B cell (primary cell): ENCODE measurements around the gene DDX10. TPM values are rescaled to one million over a fixed set of nuclear protein-coding genes. Genes with fewer than 3 reads are reported as not detected.

ENCODE experiments used
- ATAC-seq: fragments of 200-7000 bp; cut with Tn5 transposase; one replicate; pipeline ENCODE4 v1.10.0; 2021; ENCODE audit warnings: low read depth, mild to moderate bottlenecking, moderate number of reproducible peaks, moderate library complexity
- CTCF ChIA-PET: fragments of 350-600 bp; sonication (Branson Sonifier 250); formaldehyde crosslinking; loops from one replicate; lab custom pipeline; 2021; ENCODE audit warnings: antibody characterized with exemption, inconsistent platforms; lab: Charles Lee
- POLR2A ChIA-PET: fragments of 350-600 bp; sonication (Branson Sonifier 250); formaldehyde crosslinking; loops from one replicate; lab custom pipeline; 2021; ENCODE audit warnings: antibody characterized with exemption; lab: Charles Lee
- DNase-seq: peaks from one replicate; pipeline ENCODE4 v3.0.0; 2013
- H2AFZ ChIP-seq: 2 replicates; pipeline ENCODE4 v1.6.1; 2012; ENCODE audit warnings: mild to moderate bottlenecking, low read depth, low read length; ENCODE audit not compliant: insufficient read depth, poor library complexity, severe bottlenecking
- H3K27ac ChIP-seq, 2 donors: 1 replicate in 1 of 2; 2 replicates in 1 of 2; pipeline ENCODE4 v1.5.1; 2012 to 2013; ENCODE audit warnings: low read length in 2 of 2, mild to moderate bottlenecking in 2 of 2, moderate library complexity in 1 of 2
- H3K27me3 ChIP-seq, 4 experiments: fragments of 200-600 bp in 1 of 4; sonication (generic) in 1 of 4; replicated peaks in 1 of 4; 1 replicate in 2 of 4; 2 replicates in 2 of 4; pipeline versions ENCODE4 v1.6.1 to v1.7.0; 2013 to 2016; ENCODE audit warnings: low read length in 3 of 4, mild to moderate bottlenecking in 2 of 4, mixed read lengths in 1 of 4, moderate library complexity in 1 of 4; ENCODE audit not compliant: insufficient read depth in 4 of 4, control insufficient read depth in 3 of 4; ENCODE audit errors: control extremely low read depth in 1 of 4
- H3K36me3 ChIP-seq, 2 experiments: replicated peaks in 1 of 2; 1 replicate in 1 of 2; 2 replicates in 1 of 2; pipeline versions ENCODE4 v1.6.1 to v1.7.1; 2013; ENCODE audit warnings: low read length in 1 of 2; ENCODE audit not compliant: insufficient read depth in 2 of 2, control insufficient read depth in 1 of 2; ENCODE audit errors: control extremely low read depth in 1 of 2, extremely low read depth in 1 of 2
- H3K4me1 ChIP-seq, 2 donors: fragments of 200-600 bp in 1 of 2; sonication (generic) in 1 of 2; 1 replicate in 1 of 2; 2 replicates in 1 of 2; pipeline versions ENCODE4 v1.5.1 to v1.6.1; 2013 to 2017; ENCODE audit warnings: low read length in 2 of 2; ENCODE audit not compliant: control insufficient read depth in 2 of 2, insufficient read depth in 2 of 2
- H3K4me2 ChIP-seq: replicated peaks from 2 replicates; pipeline ENCODE3; 2012; ENCODE audit warnings: mild to moderate bottlenecking, low read depth, low read length; ENCODE audit not compliant: poor library complexity, severe bottlenecking
- H3K4me3 ChIP-seq, 5 experiments: fragments of 200-600 bp in 1 of 5; sonication (generic) in 1 of 5; 1 replicate in 3 of 5; 2 replicates in 2 of 5; pipeline versions ENCODE4 v1.5.1 to v1.7.0; 2011 to 2016; ENCODE audit warnings: low read length in 4 of 5, mild to moderate bottlenecking in 4 of 5, low read depth in 2 of 5, control low read depth in 1 of 5, moderate library complexity in 1 of 5; ENCODE audit not compliant: insufficient read depth in 1 of 5; ENCODE audit errors: control extremely low read depth in 1 of 5, extremely low read depth in 1 of 5
- H3K79me2 ChIP-seq: fragments of 200-600 bp; sonication (generic); one replicate; pipeline ENCODE4 v1.6.0; 2016; ENCODE audit warnings: low read length; ENCODE audit not compliant: control insufficient read depth, insufficient read depth
- H3K9ac ChIP-seq: fragments of 200-600 bp; sonication (generic); 2 replicates; pipeline ENCODE4 v1.6.1; 2017; ENCODE audit warnings: mild to moderate bottlenecking, low read length, moderate library complexity
- H3K9me3 ChIP-seq, 3 donors: one replicate each; pipeline versions ENCODE4 v1.6.1 to v1.7.1; 2013; ENCODE audit warnings: low read length in 2 of 3; ENCODE audit not compliant: control insufficient read depth in 2 of 3, insufficient read depth in 1 of 3; ENCODE audit errors: control extremely low read depth in 1 of 3
- H4K20me1 ChIP-seq: 2 replicates; pipeline ENCODE4 v1.6.0; 2012; ENCODE audit warnings: mild to moderate bottlenecking, low read length; ENCODE audit not compliant: insufficient read depth, control insufficient read depth, poor library complexity, severe bottlenecking
- H3K27ac Mint-ChIP-seq: one replicate; pipeline ENCODE4 v1.8.0; 2021; ENCODE audit warnings: mixed read lengths
- H3K27me3 Mint-ChIP-seq: one replicate; pipeline ENCODE4 v1.8.0; 2021; ENCODE audit warnings: mixed read lengths
- H3K4me1 Mint-ChIP-seq: one replicate; pipeline ENCODE4 v1.8.0; 2021; ENCODE audit warnings: mixed read lengths
- H3K4me3 Mint-ChIP-seq: one replicate; pipeline ENCODE4 v1.8.0; 2021; ENCODE audit warnings: mixed read lengths
- H3K9me3 Mint-ChIP-seq: one replicate; pipeline ENCODE4 v1.8.0; 2022; ENCODE audit warnings: mixed read lengths; ENCODE audit not compliant: insufficient read depth
- CTCF ChIP-seq: fragments of 200-600 bp; IDR thresholded peaks from one replicate; pipeline ENCODE4 v1.8.0; 2022; ENCODE audit warnings: antibody characterized with exemption, mild to moderate bottlenecking
- EZH2 ChIP-seq: IDR thresholded peaks from 2 replicates; pipeline ENCODE4 v1.6.1; 2012; ENCODE audit warnings: borderline replicate concordance, low read depth, mild to moderate bottlenecking, moderate library complexity, low read length; ENCODE audit not compliant: insufficient read depth, poor library complexity, severe bottlenecking
- WGBS: methylation state at CpG from one replicate; pipeline ENCODE4 v1.1.5; 2013; ENCODE audit warnings: missing lambda C conversion rate; ENCODE audit not compliant: insufficient coverage; 5-methylcytosine and 5-hydroxymethylcytosine counted together
- intact Hi-C: fragments of 100-400 bp; cut with micrococcal nuclease; formaldehyde crosslinking; loops from one replicate; pipeline ENCODE4 v1.10.0; 2022
- polyA plus RNA-seq: library from polyadenylated mRNA; depleted of rRNA; stranded (reverse); fragments of >200 nt; gene quantifications from 2 replicates; pipeline ENCODE4 v1.2.3, GENCODE V29; 2012
- total RNA-seq, 2 donors: library from RNA; stranded (reverse); fragments of 120-200 nt in 1 of 2; gene quantifications; 1 replicate in 1 of 2; 2 replicates in 1 of 2; pipeline versions ENCODE4 v1.2.3 to v1.2.4, GENCODE V29; 2013 to 2022

DDX10 gene
- total and polyA plus RNA-seq, 2 donors (not counting 1 experiment from before 2014, with no cell fraction given), result 15.6 to 30.6 TPM

- no peaks in the 10 kb centered on the region for H3K27me3 ChIP-seq
- H3K9me3 Mint-ChIP-seq, result peaks cover 2% of the 10 kb centered on the region
- no peaks in the 10 kb centered on the region for H3K27me3 Mint-ChIP-seq
- no peak overlapping the region for H3K27ac Mint-ChIP-seq
- no peaks in the 10 kb centered on the region for H4K20me1 ChIP-seq
- H2AFZ ChIP-seq, result no peak overlapping the region
- H3K27ac ChIP-seq, result no peak overlapping the region
- no peak overlapping the region for H3K4me3 Mint-ChIP-seq
- ATAC-seq (no peak), DNase-seq (no peak)
- H3K9me3 ChIP-seq, result no peaks in the 10 kb centered on the region
- 57% methylated on average over 1 of the region's 2 CpGs for WGBS
- H3K4me1 ChIP-seq, result peaks cover 11 to 24% of the 10 kb centered on the region in 2 donors
- peaks cover 31% of the 10 kb centered on the region for H3K79me2 ChIP-seq
- intact Hi-C loops, result no loop called here
- H3K4me2 ChIP-seq, result no peak overlapping the region
- H3K4me1 Mint-ChIP-seq, result peaks cover 39% of the 10 kb centered on the region
- no peak overlapping the region for H3K4me3 ChIP-seq
- ChIA-PET CTCF (interaction anchor here (3.1 kb wide), 1 partner anchor 21 kb away, joined by 9 read pairs; no protein-coding TSS in a partner anchor), POLR2A (no interaction called here)
- H3K36me3 ChIP-seq, result no peaks in the 10 kb centered on the region
- no peak overlapping the region for H3K9ac ChIP-seq
- TF ChIP-seq CTCF (no peak), EZH2 (no peak)
These were observed 90.2 kb downstream of the DDX10 start for GRCh38 chr11:108754901-108755625.

GRCh38 chr11:108757630-108758029 lies 92.8 kb downstream of the DDX10 start:
- TF ChIP-seq EZH2, result no peak
- no peak overlapping the region for H3K4me3 ChIP-seq
- 83% methylated on average over 1 of the region's 3 CpGs for whole genome bisulfite sequencing
- H3K4me2 ChIP-seq, result no peak overlapping the region
- no peaks in the 10 kb centered on the region for H3K27me3 Mint-ChIP-seq
- H3K4me1 Mint-ChIP-seq, result peaks cover 25% of the 10 kb centered on the region
- peaks cover 24% of the 10 kb centered on the region for H3K79me2 ChIP-seq
- no peak overlapping the region for H2AFZ ChIP-seq
- H3K9me3 Mint-ChIP-seq, result peaks cover 2% of the 10 kb centered on the region
- H3K27ac Mint-ChIP-seq, result no peak overlapping the region
- H3K4me3 Mint-ChIP-seq, result no peak overlapping the region
- ChIA-PET CTCF (interaction anchor here (1.2 to 3.1 kb wide), 2 partner anchors 22 to 23 kb away, joined by 3 to 9 read pairs; no protein-coding TSS in a partner anchor), POLR2A (no interaction called here)
- H3K27me3 ChIP-seq, result no peaks in the 10 kb centered on the region
- H3K4me1 ChIP-seq, result peaks cover 5 to 11% of the 10 kb centered on the region in 2 donors
- ATAC-seq (no peak), DNase-seq (no peak)
- no peaks in the 10 kb centered on the region for H3K36me3 ChIP-seq
- H3K9ac ChIP-seq, result no peak overlapping the region
- no peaks in the 10 kb centered on the region for H4K20me1 ChIP-seq
- no peaks in the 10 kb centered on the region for H3K9me3 ChIP-seq
- intact Hi-C loops, result no loop called here
- H3K27ac ChIP-seq, result no peak overlapping the region
